ENCODE measurements around the gene SDHAF2. TPM values are rescaled to one million over a fixed set of nuclear protein-coding genes. Genes with fewer than 3 reads are reported as not detected.

SDHAF2 gene
- total and polyA plus RNA-seq, 11 donors, result 25.7 to 124 (median 34.5) TPM

DNA sequence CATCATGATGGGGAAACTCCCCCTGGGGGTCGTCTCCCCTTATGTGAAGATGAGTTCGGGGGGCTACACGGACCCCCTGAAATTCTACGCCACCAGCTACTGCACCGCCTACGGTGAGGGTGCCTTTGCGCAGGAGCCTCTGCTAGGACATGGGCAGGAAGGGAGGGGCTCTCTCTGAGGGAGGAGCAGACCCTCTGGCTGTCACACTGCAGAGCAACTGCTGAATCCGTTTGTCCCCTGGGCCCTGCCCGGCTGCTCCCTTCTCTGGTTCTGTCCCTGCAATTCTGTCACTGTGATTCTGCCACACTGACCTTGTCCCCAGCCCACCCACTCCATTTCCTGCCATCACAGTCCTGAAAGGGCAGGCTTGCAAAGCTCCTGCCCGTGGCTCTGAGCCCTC is 51.9 kb downstream of the SDHAF2 start:
- H3K4me3 ChIP-seq, result no peak overlapping the region
- H3K27ac ChIP-seq, result peak overlapping the region in 4 of 12 donors; percentile 2 to 37 (median 24)
- no peaks in the 10 kb centered on the region for H3K9me3 ChIP-seq
- intact Hi-C loops (cut with DNase I), result loop anchor here in 3 of 10 donors (5.0 to 10.0 kb wide), 3 partner anchors 35 to 253 kb away; no protein-coding TSS in a partner anchor
- H3K27me3 ChIP-seq, result no peaks in the 10 kb centered on the region
- H3K36me3 ChIP-seq, result no peaks in the 10 kb centered on the region
- peaks cover 0 to 34% (median 12%) of the 10 kb centered on the region in 12 donors for H3K4me1 ChIP-seq
- DNase-seq, result peak in 1 of 5 donors; percentile 49
- TF ChIP-seq POLR2A (IDR thresholded peaks at IDR 0.05), result no peak
- TF ChIP-seq, protein P1, sequence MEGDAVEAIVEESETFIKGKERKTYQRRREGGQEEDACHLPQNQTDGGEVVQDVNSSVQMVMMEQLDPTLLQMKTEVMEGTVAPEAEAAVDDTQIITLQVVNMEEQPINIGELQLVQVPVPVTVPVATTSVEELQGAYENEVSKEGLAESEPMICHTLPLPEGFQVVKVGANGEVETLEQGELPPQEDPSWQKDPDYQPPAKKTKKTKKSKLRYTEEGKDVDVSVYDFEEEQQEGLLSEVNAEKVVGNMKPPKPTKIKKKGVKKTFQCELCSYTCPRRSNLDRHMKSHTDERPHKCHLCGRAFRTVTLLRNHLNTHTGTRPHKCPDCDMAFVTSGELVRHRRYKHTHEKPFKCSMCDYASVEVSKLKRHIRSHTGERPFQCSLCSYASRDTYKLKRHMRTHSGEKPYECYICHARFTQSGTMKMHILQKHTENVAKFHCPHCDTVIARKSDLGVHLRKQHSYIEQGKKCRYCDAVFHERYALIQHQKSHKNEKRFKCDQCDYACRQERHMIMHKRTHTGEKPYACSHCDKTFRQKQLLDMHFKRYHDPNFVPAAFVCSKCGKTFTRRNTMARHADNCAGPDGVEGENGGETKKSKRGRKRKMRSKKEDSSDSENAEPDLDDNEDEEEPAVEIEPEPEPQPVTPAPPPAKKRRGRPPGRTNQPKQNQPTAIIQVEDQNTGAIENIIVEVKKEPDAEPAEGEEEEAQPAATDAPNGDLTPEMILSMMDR (IDR thresholded peaks at IDR 0.05), result no peak
- 44 to 68% (median 53%) methylated on average over 9 to 10 of the region's 10 CpGs for WGBS, 4 donors
- peak in 1 of 4 donors; percentile 35 for ATAC-seq

DNA sequence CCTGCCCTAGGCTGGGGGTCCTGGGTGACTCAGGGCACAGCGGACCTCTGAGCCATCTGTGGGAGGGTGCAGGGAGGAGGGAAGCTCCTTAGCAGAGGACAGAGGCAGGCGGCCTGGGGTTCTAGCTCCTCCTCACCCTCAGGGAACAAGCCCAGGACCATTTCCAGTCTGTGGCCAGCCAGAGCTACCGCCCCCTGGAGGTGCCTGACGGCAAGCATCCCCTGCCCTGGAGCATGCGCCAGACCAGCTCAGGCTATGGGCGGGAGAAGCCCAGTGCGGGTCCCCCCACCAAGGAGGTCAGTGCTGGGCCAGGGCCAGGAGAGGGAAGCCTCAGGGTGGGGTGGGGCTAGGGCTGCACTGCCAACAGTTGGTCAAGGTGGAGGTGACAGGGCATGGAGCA is 52.6 kb downstream of the SDHAF2 start:
- Histone ChIP-seq H3K36me3 (no peaks in the 10 kb centered on the region), H3K4me1 (peaks cover 0 to 27% (median 10%) of the 10 kb centered on the region in 12 donors), H3K4me3 (no peak overlapping the region), H3K27ac (no peak overlapping the region), H3K9me3 (no peaks in the 10 kb centered on the region), H3K27me3 (no peaks in the 10 kb centered on the region)
- intact Hi-C loops (cut with DNase I), result loop anchor here in 3 of 10 donors (5.0 to 10.0 kb wide), 3 partner anchors 35 to 252 kb away; no protein-coding TSS in a partner anchor
- no peak for DNase-seq
- peak in 1 of 4 donors; percentile 23 for ATAC-seq
- 41 to 59% (median 48%) methylated on average over 5 to 7 of the region's 7 CpGs for WGBS, 4 donors
- TF ChIP-seq, protein P1 (IDR thresholded peaks at IDR 0.05), result peak in 10 of 12 donors; percentile 16 to 54 (median 40)
- TF ChIP-seq POLR2A (IDR thresholded peaks at IDR 0.05), result no peak

DNA sequence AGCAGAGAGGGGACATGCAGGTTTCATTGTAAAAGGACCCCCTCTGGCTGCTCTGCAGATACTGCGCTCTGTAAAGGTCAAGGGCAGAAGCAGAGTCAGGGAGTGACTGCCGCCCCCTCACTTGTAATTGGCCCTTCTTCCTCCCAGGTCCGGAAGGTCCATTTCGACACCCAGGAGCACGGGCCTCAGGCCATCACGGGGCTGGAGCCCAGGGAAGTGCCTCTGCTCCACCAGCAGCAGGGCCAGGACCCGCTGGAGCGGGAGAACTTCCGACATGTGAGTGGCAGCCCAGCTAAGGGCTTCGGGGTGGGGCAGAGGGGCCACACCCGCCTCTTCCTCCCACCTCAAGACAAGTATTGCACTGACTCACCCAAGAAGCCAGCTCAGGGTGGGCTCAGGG is 54.6 kb downstream of the SDHAF2 start:
- 79 to 88% (median 86%) methylated on average over 11 of the region's 11 CpGs for WGBS, 4 donors
- no peak for TF ChIP-seq POLR2A (IDR thresholded peaks at IDR 0.05)
- TF ChIP-seq, protein P1 (IDR thresholded peaks at IDR 0.05), result no peak
- no peak for ATAC-seq
- no peak overlapping the region for H3K27ac ChIP-seq
- no peak overlapping the region for H3K4me3 ChIP-seq
- H3K4me1 ChIP-seq, result peaks cover 0 to 30% (median 10%) of the 10 kb centered on the region in 12 donors
- no peaks in the 10 kb centered on the region for H3K27me3 ChIP-seq
- H3K9me3 ChIP-seq, result no peaks in the 10 kb centered on the region
- intact Hi-C loops (cut with DNase I), result loop anchor here in 3 of 10 donors (5.0 to 10.0 kb wide), 3 partner anchors 33 to 250 kb away; no protein-coding TSS in a partner anchor
- DNase-seq, result no peak
- no peaks in the 10 kb centered on the region for H3K36me3 ChIP-seq

DNA sequence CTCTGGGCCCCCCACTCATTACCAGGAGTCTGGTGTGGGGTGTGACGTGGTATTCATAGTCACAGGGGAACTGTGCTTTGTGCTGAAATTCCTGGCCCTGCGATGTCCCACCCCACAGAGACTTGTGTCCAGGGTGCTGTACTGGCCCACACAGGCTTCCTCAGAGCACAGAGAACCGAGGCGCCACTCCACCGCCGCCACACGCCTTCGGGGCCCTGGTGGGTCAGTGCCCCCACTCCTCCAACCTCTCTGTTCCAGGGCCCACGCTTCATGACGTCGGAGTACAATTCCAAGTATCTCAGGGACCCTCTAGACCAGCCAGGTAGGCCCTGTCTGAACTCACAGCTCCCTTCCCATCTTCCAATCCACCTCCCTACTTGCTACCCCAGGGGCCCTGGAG is 55.2 kb downstream of the SDHAF2 start:
- peaks cover 0 to 35% (median 16%) of the 10 kb centered on the region in 12 donors for H3K4me1 ChIP-seq
- H3K9me3 ChIP-seq, result no peaks in the 10 kb centered on the region
- 93 to 97% (median 95%) methylated on average over 10 to 11 of the region's 11 CpGs for WGBS, 4 donors
- no peak overlapping the region for H3K4me3 ChIP-seq
- H3K27ac ChIP-seq, result no peak overlapping the region
- TF ChIP-seq, protein P1 (IDR thresholded peaks at IDR 0.05), result no peak
- TF ChIP-seq POLR2A (IDR thresholded peaks at IDR 0.05), result no peak
- H3K36me3 ChIP-seq, result no peaks in the 10 kb centered on the region
- intact Hi-C loops (cut with DNase I), result loop anchor here in 2 of 10 donors (10.0 kb wide), 2 partner anchors 90 to 250 kb away; no protein-coding TSS in a partner anchor
- no peak for ATAC-seq
- DNase-seq, result no peak
- H3K27me3 ChIP-seq, result no peaks in the 10 kb centered on the region

Measured in heart left ventricle (tissue), 16 donors.